ENCODE data around the gene MFAP1.
"Not testable (repeated sequence)": the region's sequence is repeated elsewhere in the genome, so short reads cannot be mapped to it uniquely, and the experiment has no call there.

Gene MFAP1, protein sequence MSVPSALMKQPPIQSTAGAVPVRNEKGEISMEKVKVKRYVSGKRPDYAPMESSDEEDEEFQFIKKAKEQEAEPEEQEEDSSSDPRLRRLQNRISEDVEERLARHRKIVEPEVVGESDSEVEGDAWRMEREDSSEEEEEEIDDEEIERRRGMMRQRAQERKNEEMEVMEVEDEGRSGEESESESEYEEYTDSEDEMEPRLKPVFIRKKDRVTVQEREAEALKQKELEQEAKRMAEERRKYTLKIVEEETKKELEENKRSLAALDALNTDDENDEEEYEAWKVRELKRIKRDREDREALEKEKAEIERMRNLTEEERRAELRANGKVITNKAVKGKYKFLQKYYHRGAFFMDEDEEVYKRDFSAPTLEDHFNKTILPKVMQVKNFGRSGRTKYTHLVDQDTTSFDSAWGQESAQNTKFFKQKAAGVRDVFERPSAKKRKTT

GRCh38 chr15:43824302-43825246 lies at the start of gene MFAP1:
MFAP1 (minus strand) TSS chr15:43824690; CDS start chr15:43824569, 121 bp downstream.
- DNase-seq, result peak; percentile 94 to 98

GRCh38 chr15:43873651-43874050 lies 49.2 kb upstream of the MFAP1 start:
- no peak for DNase-seq

DNA sequence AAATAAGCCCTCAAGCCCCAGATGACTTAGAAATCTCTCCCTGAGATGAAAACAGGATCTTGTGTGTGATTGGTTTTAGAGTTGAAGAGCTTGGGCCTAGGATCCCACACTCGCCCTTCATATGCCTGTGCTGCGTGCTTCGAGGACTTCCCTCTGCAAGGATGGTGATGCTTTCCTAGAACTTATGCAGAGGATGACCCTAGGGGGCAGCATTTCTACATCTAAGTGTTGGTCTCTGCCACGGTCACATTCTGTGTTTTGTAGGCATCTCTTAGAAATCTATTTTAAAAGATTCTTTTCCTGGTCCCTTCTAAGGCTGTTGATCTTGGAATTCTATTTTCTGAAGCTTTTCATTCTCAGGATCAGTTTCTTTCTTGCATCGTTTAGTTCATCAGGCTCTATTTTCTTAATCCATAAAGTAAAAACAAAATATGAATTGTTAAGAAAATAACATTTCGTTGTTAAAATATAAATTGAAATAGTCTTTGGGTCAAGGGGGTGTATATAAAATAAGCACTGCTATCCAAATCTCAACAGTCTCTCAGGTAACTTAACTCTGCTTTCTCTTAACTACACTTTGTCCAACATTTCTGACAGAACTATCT lies 48.0 kb upstream of the MFAP1 start:
- DNase-seq, result peak; percentile 59 to 61

GRCh38 chr15:43871835-43872234 lies 47.3 kb upstream of the MFAP1 start:
- DNase-seq, result no peak

- no peak for DNase-seq
These were observed 43.9 kb upstream of the MFAP1 start for GRCh38 chr15:43868406-43868805.

- DNase-seq, result no peak
These were observed 42.6 kb upstream of the MFAP1 start for GRCh38 chr15:43867096-43867495.

- not testable (repeated sequence) for DNase-seq
These were observed 42.1 kb upstream of the MFAP1 start for GRCh38 chr15:43866636-43867035.

GRCh38 chr15:43859546-43859945 lies 35.1 kb upstream of the MFAP1 start:
- DNase-seq, result no peak

- no peak for DNase-seq
These were observed 30.3 kb upstream of the MFAP1 start for GRCh38 chr15:43854801-43855200.

- no peak for DNase-seq
These were observed 28.1 kb upstream of the MFAP1 start for GRCh38 chr15:43852607-43853006.

DNA sequence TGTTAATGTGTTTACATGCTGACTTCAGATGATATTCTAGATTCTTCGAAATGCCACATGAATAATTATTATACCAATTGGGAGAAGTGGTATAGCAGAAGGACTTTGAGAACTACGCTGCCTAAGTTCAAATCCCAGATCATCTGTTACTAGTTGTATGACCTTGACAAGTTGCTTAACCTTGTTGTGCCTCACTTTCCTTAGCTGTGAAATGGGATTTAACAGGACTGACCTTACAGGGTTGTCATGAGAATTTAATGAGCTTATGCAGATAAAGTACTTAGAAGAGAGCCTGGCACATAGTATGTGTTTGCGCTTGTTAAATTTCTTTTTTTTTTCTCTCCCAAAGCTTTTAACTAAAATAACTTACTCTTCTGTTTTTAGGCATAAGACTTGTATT lies 26.8 kb upstream of the MFAP1 start:
- no peak for DNase-seq

GRCh38 chr15:43845421-43845820 lies 20.9 kb upstream of the MFAP1 start:
- no peak for DNase-seq

DNA sequence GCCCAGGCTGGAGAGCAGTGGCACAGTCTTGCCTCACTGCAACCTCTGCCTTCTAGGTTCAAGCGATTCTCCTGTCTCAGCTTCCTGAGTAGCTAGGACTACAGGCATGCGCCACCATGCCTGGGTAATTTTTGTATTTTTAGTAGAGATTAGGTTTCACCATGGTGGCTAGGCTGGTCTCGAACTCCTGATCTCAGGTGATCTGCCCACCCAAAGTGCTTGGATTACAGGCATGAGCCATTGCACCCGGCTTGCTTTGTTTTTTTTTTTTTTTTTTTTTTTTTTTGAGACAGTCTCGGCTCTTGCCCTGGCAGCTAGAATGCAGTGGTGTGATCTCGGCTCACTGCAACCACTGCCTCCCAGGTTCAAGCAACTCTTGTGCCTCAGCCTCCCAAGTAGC lies 8.0 kb upstream of the MFAP1 start:
- not testable (repeated sequence) for DNase-seq

DNA sequence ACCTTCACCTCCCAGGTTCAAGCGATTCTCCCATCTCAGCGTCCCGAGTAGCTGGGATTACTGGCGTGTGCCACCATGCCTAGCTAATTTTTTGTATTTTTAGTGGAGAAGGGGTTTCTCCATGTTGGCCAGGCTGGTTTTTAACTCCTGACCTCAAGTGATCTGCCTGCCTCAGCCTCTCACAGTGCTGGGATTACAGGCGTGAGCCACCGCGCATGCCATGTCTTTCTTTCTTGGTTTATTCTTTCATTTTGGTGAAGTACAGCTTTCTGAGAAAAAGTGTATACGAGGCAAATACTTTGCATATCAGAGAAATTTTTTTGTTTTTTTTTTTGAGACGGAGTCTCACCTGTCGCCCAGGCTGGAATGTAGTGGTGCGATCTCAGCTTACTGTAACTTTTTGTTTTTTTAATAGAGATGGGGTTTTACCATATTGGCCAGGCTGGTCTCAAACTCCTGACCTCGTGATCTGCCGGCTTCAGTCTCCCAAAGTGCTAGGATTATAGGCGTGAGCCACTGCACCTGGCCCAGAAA lies 7.1 kb upstream of the MFAP1 start:
- DNase-seq, result not testable (repeated sequence)

- DNase-seq, result not testable (repeated sequence)
These were observed 6.3 kb upstream of the MFAP1 start for GRCh38 chr15:43830691-43831275.

DNA sequence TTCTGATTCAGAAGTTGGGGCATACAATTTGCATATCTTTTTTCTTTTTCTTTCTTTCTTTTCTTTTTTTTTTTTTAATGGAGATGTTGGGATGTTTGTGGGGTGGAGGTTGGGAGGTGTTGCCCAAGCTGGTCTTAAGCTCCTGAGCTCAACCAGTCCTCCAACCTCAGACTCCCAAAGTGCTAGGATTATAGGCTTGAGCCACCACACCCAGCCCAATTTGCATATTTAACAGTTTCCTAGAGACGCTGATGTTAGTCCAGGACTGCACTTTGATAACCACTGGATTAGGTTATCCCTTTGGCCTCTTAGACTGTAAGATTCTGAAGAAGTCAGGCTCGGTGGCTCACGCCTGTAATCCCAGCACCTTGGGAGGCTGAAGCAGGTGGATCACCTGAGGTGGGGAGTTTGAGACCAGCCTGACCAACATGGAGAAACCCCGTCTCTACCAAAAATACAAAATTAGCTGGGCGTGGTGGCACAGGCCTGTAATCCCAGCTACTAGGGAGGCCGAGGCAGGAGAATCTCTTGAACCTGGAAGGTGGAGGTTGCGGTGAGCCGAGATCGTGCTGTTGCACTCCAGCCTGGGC lies 5.6 kb upstream of the MFAP1 start:
- not testable (repeated sequence) for DNase-seq

DNA sequence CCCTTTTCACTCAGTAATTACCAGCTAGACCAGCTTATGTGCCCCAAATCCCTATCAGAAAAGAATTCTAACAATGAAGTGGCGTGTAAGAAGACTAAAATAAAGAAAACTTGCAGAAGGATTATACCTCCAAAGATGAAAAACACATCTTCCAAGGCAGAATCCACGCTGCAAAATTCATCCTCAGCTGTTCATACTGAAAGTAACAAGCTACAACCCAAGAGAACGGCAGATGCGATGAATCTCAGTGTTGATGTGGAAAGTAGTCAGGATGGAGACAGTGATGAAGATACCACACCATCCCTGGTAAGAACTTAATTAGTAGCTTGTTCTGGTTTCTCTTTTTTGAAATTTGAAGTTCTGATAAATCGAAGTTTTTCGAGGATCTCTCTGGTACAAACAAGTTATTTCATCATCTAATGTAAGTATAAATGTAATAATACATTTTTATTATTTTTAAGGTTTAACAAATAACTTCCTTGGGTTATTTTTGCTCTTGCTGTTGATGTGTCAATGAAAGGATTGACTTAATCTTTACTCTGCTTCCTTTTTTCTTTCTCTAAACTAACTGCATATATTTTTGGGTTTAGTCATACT lies 3.7 kb upstream of the MFAP1 start:
- DNase-seq, result no peak

DNA sequence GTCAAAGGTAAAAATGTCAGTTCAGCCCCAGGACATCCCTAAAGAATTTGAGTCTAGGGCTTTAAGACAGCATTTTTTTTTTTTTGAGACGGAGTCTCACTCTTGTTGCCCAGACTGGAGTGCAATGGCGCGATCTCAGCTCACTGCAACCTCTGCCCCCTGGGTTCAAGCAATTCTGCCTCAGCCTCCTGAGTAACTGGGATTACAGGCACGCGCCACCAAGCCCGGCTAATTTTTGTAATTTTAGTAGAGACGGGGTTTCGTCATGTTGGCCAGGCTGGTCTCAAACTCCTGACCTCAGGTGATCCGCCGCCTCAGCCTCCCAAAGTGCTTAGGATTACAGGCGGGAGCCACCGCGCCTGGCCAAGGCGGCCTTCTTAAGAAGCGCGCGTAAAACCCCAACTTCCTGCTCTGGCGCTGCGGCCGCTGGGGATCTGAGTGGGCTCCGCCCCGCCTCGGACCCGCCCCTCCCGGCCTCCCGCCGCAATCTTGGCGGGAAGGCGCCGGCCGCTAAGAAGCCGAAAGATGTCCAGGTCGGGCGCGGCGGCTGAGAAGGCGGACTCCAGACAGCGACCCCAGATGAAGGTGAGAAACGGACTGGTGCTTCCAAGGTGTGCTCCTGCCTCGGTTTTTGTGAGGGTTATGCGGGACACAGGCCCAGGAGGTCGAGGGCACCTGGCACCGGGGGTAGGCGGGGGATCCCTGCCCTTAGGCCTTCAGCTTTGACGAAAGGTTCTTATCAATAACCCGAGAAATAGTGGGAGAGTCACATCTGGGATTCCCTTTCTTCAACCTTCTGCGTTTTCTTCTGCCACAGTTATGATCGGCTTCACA lies 2.2 kb upstream of the MFAP1 start, which contains the start of gene WDR76:
TSS of gene WDR76 (plus strand) at position 495 of the 834 bp plus-strand sequence. CDS start at position 526, 31 bp downstream.
- peak; percentile 80 to 88 for DNase-seq

GRCh38 chr15:43826029-43826507 lies 1.6 kb upstream of the MFAP1 start:
- DNase-seq, result no peak

GRCh38 chr15:43825305-43825704 lies 815 bp upstream of the MFAP1 start:
- not testable (repeated sequence) for DNase-seq

Measured in NCI-H2081 (cell line).